Gastrocnemius medialis (tissue), 4 donors: ENCODE data around the gene PSMD14. TPM values are rescaled to one million over a fixed set of nuclear protein-coding genes. Genes with fewer than 3 reads are reported as not detected.

ENCODE experiments used
- ATAC-seq, 2 donors: fragments of 150-250 bp; one replicate each; pipeline ENCODE4 v1.9.1; 2016
- DNase-seq, 2 donors: peaks; one replicate each; pipeline ENCODE4 v3.0.0-alpha.2; 2019
- H3K27ac ChIP-seq, 4 donors: fragments of 200-600 bp; sonication (generic); 1 replicate in 1 of 4; 2 replicates in 3 of 4; pipeline ENCODE4 v1.5.1; 2016 to 2018; ENCODE audit warnings: mild to moderate bottlenecking in 2 of 4, moderate library complexity in 1 of 4
- H3K27me3 ChIP-seq, 3 donors: fragments of 200-600 bp; sonication (generic) in 2 of 3; 1 replicate in 1 of 3; 2 replicates in 2 of 3; pipeline versions ENCODE4 v1.5.1 to v1.6.0; 2016 to 2019; ENCODE audit warnings: mild to moderate bottlenecking in 1 of 3, moderate library complexity in 1 of 3
- H3K36me3 ChIP-seq, 2 donors: fragments of 200-600 bp; sonication (generic) in 1 of 2; one replicate each; pipeline ENCODE4 v1.5.1; 2017 to 2018
- H3K4me1 ChIP-seq, 2 donors: fragments of 200-600 bp; sonication (generic) in 1 of 2; one replicate each; pipeline ENCODE4 v1.5.1; 2016 to 2017; ENCODE audit warnings: mild to moderate bottlenecking in 2 of 2
- H3K4me3 ChIP-seq, 4 donors: fragments of 200-600 bp; sonication (generic) in 3 of 4; 1 replicate in 1 of 4; 2 replicates in 3 of 4; pipeline ENCODE4 v1.5.1; 2016 to 2019; ENCODE audit warnings: mild to moderate bottlenecking in 2 of 4
- H3K9me3 ChIP-seq, 3 donors: fragments of 200-600 bp; sonication (generic) in 2 of 3; 1 replicate in 1 of 3; 2 replicates in 2 of 3; pipeline ENCODE4 v1.5.1; 2016 to 2019
- CTCF ChIP-seq, 5 experiments: fragments of 450-650 bp in 3 of 5; fragments of 200-600 bp in 2 of 5; sonication (generic) in 2 of 5; IDR thresholded peaks in 4 of 5; conservative IDR thresholded peaks in 1 of 5; 1 replicate in 4 of 5; 2 replicates in 1 of 5; pipeline ENCODE4 v1.5.1; 2016 to 2019; ENCODE audit warnings: antibody characterized with exemption in 5 of 5, mild to moderate bottlenecking in 3 of 5, moderate library complexity in 3 of 5
- POLR2A ChIP-seq, 2 donors: fragments of 450-650 bp; IDR thresholded peaks; one replicate each; pipeline ENCODE4 v1.6.1; 2017; ENCODE audit warnings: antibody characterized with exemption in 2 of 2, mild to moderate bottlenecking in 2 of 2, moderate library complexity in 2 of 2
- in situ Hi-C, 4 donors: fragments of 200-750 bp; cut with MboI; loops; one replicate each; pipeline versions ENCODE4 v1.15.0 to v1.8.0; 2017; ENCODE audit warnings: low sequenced_read_pairs in 4 of 4
- intact Hi-C: fragments of 100-400 bp; cut with DNase I; formaldehyde crosslinking; loops from one replicate; pipeline ENCODE4 v1.15.1; 2023; ENCODE audit warnings: low total_unique reads
- total RNA-seq, 4 donors: library from RNA; depleted of rRNA; stranded (reverse); fragments of >200 nt; gene quantifications; one replicate each; pipeline versions ENCODE4 v1.1.0 to v1.2.3, GENCODE V29; 2016

PSMD14 gene
- total RNA-seq, 4 donors from 2014 or later = 138 to 195 (median 163) TPM

GRCh38 chr2:161386228-161386824 is 78.1 kb downstream of the PSMD14 start:
- Histone ChIP-seq H3K4me1 (no peaks in the 10 kb centered on the region), H3K27ac (no peak overlapping the region), H3K27me3 (no peaks in the 10 kb centered on the region), H3K9me3 (no peaks in the 10 kb centered on the region), H3K36me3 (peaks cover 0 to 17% of the 10 kb centered on the region in 2 donors), H3K4me3 (no peak overlapping the region)
- no peak for ATAC-seq
- in situ Hi-C loops = no loop called here
- DNase-seq = no peak
- intact Hi-C loops = no loop called here
- no peak for TF ChIP-seq POLR2A (IDR thresholded peaks at IDR 0.05)
- no peak for TF ChIP-seq CTCF (IDR thresholded peaks at IDR 0.05 in 4 of 5, conservative IDR thresholded peaks at IDR 0.05 in 1 of 5)

- peaks cover 0 to 29% of the 10 kb centered on the region in 2 donors for H3K36me3 ChIP-seq
- no peak for DNase-seq
- H3K4me3 ChIP-seq = no peak overlapping the region
- ATAC-seq = no peak
- intact Hi-C loops = no loop called here
- no peak for TF ChIP-seq CTCF (IDR thresholded peaks at IDR 0.05 in 4 of 5, conservative IDR thresholded peaks at IDR 0.05 in 1 of 5)
- no peak for TF ChIP-seq POLR2A (IDR thresholded peaks at IDR 0.05)
- H3K27ac ChIP-seq = no peak overlapping the region
- H3K27me3 ChIP-seq = no peaks in the 10 kb centered on the region
- no peaks in the 10 kb centered on the region for H3K4me1 ChIP-seq
- no peaks in the 10 kb centered on the region for H3K9me3 ChIP-seq
- in situ Hi-C loops = no loop called here
Measured at GRCh38 chr2:161388146-161388779, 80.0 kb downstream of the PSMD14 start.

DNA sequence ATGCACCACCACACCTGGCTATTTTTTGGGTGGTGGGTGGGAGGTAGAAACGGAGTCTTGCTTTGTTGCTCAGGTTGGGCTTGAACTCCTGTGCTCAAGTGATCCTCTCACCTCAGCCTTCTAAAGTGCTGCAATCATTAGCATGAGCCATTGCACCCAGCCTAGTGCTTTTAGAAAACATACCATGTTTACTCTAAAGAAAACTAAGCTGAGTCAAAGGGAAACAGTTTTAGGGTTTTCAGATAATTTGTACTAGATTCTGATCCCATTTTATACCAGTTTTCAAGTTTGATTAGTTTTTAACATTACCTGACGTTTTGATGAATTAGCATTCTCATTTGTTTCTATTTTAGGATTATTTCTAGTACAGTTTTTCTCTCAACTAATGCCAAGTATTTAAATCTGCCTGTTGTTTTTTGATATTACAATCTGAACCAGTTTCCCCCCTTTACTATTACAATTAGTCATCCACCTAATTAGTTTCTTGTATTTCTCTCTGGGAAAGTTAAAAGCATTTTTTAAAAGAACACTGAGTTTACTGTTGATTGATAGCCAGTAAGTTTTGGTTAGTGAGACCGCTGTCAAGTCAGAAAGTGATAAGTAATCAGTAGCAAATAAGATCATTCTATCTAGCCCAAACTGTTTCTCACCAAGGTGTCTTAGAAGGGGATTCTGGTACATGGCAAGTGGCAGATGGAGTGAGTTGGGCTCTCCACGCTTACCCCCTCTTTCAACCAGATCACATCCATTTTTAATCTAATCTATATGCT is 83.7 kb downstream of the PSMD14 start:
- no peaks in the 10 kb centered on the region for H3K27me3 ChIP-seq
- TF ChIP-seq POLR2A (IDR thresholded peaks at IDR 0.05) (no peak), CTCF (IDR thresholded peaks at IDR 0.05 in 4 of 5, conservative IDR thresholded peaks at IDR 0.05 in 1 of 5) (no peak)
- intact Hi-C loops (no loop called here), in situ Hi-C loops (no loop called here)
- H3K9me3 ChIP-seq = no peaks in the 10 kb centered on the region
- peaks cover 0 to 44% of the 10 kb centered on the region in 2 donors for H3K36me3 ChIP-seq
- no peak overlapping the region for H3K4me3 ChIP-seq
- H3K27ac ChIP-seq = no peak overlapping the region
- no peaks in the 10 kb centered on the region for H3K4me1 ChIP-seq
- ATAC-seq (no peak), DNase-seq (no peak)

DNA sequence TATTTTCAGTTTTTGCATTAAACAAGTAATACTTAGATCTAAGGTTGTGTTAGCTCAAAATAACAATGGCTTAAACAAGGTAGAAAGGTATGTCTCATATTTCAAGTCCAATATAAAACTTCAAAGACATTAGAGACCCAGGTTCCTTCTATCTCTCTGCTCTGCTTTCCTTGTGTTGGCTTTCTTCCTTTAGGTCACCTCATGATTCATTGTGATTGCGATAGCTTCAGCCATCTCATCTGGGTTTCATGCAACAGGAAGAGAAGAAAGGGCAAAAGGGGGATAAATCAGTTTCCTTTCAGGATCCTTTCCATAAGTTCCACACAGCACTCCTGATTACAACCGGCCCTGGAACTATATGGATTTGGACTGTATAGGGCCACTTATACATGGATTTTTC is 91.9 kb downstream of the PSMD14 start:
- Histone ChIP-seq H3K4me3 (no peak overlapping the region), H3K27ac (no peak overlapping the region), H3K36me3 (peaks cover 0 to 46% of the 10 kb centered on the region in 2 donors), H3K27me3 (no peaks in the 10 kb centered on the region), H3K9me3 (no peaks in the 10 kb centered on the region), H3K4me1 (no peaks in the 10 kb centered on the region)
- in situ Hi-C loops = no loop called here
- TF ChIP-seq CTCF (IDR thresholded peaks at IDR 0.05 in 4 of 5, conservative IDR thresholded peaks at IDR 0.05 in 1 of 5) = no peak
- no peak for TF ChIP-seq POLR2A (IDR thresholded peaks at IDR 0.05)
- ATAC-seq = no peak
- no peak for DNase-seq
- intact Hi-C loops = no loop called here
